ENCODE measurements around the gene KAZN.

Gene KAZN

GRCh38 chr1:14948112-14948652 lies 349.7 kb downstream of the KAZN start:
- no peaks in the 10 kb centered on the region for H3K27me3 ChIP-seq (ENCODE audit: control insufficient read depth in 1 of 2, insufficient read depth in 1 of 2, low read length in 2 of 2)
- H3K23ac ChIP-seq (ENCODE audit: low read length in 2 of 2), result no peak overlapping the region
- no peak overlapping the region for H3K4me2 ChIP-seq (ENCODE audit: low read length, poor library complexity, severe bottlenecking)
- no peak overlapping the region for H2AFZ ChIP-seq (ENCODE audit: low read depth, low read length)
- H4K91ac ChIP-seq (ENCODE audit: low read length), result no peak overlapping the region
- 93% methylated on average over 2 of the region's 2 CpGs for WGBS
- peak overlapping the region; percentile 11 for H3K9ac ChIP-seq (ENCODE audit: low read length)
- peaks cover 22% of the 10 kb centered on the region for H3K79me1 ChIP-seq (replicated peaks; ENCODE audit: low read length, poor library complexity, severe bottlenecking)
- no peak overlapping the region for H3K4ac ChIP-seq (ENCODE audit: low read depth in 1 of 2, low read length in 2 of 2)
- H2AK5ac ChIP-seq (ENCODE audit: low read length, severe bottlenecking), result peak overlapping the region; percentile 1
- H3K18ac ChIP-seq (ENCODE audit: low read depth in 1 of 2, low read length in 2 of 2), result peak overlapping the region; percentile 8 to 11
- peak overlapping the region; percentile 23 to 32 for H2BK12ac ChIP-seq (ENCODE audit: low read length in 2 of 2)
- no peak overlapping the region for H2BK120ac ChIP-seq (ENCODE audit: low read depth, low read length)
- no peaks in the 10 kb centered on the region for H3K9me3 ChIP-seq (ENCODE audit: control insufficient read depth, low read length)
- no peak overlapping the region for H3K14ac ChIP-seq (ENCODE audit: low read length in 2 of 2)
- H4K8ac ChIP-seq (ENCODE audit: low read length), result no peak overlapping the region
- H3K27ac ChIP-seq (ENCODE audit: low read length, poor library complexity, severe bottlenecking), result no peak overlapping the region
- DNase-seq, result no peak
- H3K36me3 ChIP-seq (ENCODE audit: control insufficient read depth in 1 of 2, insufficient read depth in 2 of 2, low read depth in 1 of 2, low read length in 2 of 2), result peaks cover 0 to 7% of the 10 kb centered on the region in 2 experiments
- peaks cover 67% of the 10 kb centered on the region for H3K4me1 ChIP-seq (ENCODE audit: control insufficient read depth, insufficient read depth, low read depth, low read length)
- H2BK15ac ChIP-seq (ENCODE audit: low read depth, poor library complexity, severe bottlenecking), result peak overlapping the region; percentile 85
- no peak overlapping the region for H2BK5ac ChIP-seq (ENCODE audit: low read depth, low read length, poor library complexity, severe bottlenecking)
- no peak overlapping the region for H3K4me3 ChIP-seq (ENCODE audit: insufficient read depth in 1 of 2, low read depth in 1 of 2, low read length in 2 of 2)

GRCh38 chr1:14949270-14949835 lies 350.9 kb downstream of the KAZN start:
- Histone ChIP-seq H2AFZ (ENCODE audit: low read depth, low read length) (no peak overlapping the region), H3K14ac (ENCODE audit: low read length in 2 of 2) (peak overlapping the region in 1 of 2 experiments; percentile 23), H2BK5ac (ENCODE audit: low read depth, low read length, poor library complexity, severe bottlenecking) (no peak overlapping the region), H3K4me2 (ENCODE audit: low read length, poor library complexity, severe bottlenecking) (no peak overlapping the region), H2BK12ac (ENCODE audit: low read length in 2 of 2) (no peak overlapping the region), H2AK5ac (ENCODE audit: low read length, severe bottlenecking) (peak overlapping the region; percentile 28), H3K9ac (ENCODE audit: low read length) (no peak overlapping the region), H3K18ac (ENCODE audit: low read depth in 1 of 2, low read length in 2 of 2) (peak overlapping the region; percentile 40 to 46), H3K27me3 (ENCODE audit: control insufficient read depth in 1 of 2, insufficient read depth in 1 of 2, low read length in 2 of 2) (no peaks in the 10 kb centered on the region), H3K27ac (ENCODE audit: low read length, poor library complexity, severe bottlenecking) (peak overlapping the region; percentile 11), H3K23ac (ENCODE audit: low read length in 2 of 2) (no peak overlapping the region), H3K9me3 (ENCODE audit: control insufficient read depth, low read length) (peaks cover 3% of the 10 kb centered on the region), H3K4me1 (ENCODE audit: control insufficient read depth, insufficient read depth, low read depth, low read length) (peaks cover 61% of the 10 kb centered on the region), H3K79me1 (replicated peaks; ENCODE audit: low read length, poor library complexity, severe bottlenecking) (peaks cover 30% of the 10 kb centered on the region), H4K8ac (ENCODE audit: low read length) (no peak overlapping the region), H3K4ac (ENCODE audit: low read depth in 1 of 2, low read length in 2 of 2) (no peak overlapping the region), H4K91ac (ENCODE audit: low read length) (no peak overlapping the region), H2BK15ac (ENCODE audit: low read depth, poor library complexity, severe bottlenecking) (peak overlapping the region; percentile 1), H3K4me3 (ENCODE audit: insufficient read depth in 1 of 2, low read depth in 1 of 2, low read length in 2 of 2) (no peak overlapping the region), H2BK120ac (ENCODE audit: low read depth, low read length) (no peak overlapping the region), H3K36me3 (ENCODE audit: control insufficient read depth in 1 of 2, insufficient read depth in 2 of 2, low read depth in 1 of 2, low read length in 2 of 2) (peaks cover 0 to 13% of the 10 kb centered on the region in 2 experiments)
- 95% methylated on average over 6 of the region's 6 CpGs for WGBS
- no peak for DNase-seq

GRCh38 chr1:14949836-14950713 lies 351.6 kb downstream of the KAZN start:
- H2AK5ac ChIP-seq (ENCODE audit: low read length, severe bottlenecking), result peak overlapping the region; percentile 28
- no peak overlapping the region for H3K4me2 ChIP-seq (ENCODE audit: low read length, poor library complexity, severe bottlenecking)
- H2BK12ac ChIP-seq (ENCODE audit: low read length in 2 of 2), result peak overlapping the region; percentile 49 to 72
- no peak overlapping the region for H3K23ac ChIP-seq (ENCODE audit: low read length in 2 of 2)
- no peak overlapping the region for H2BK120ac ChIP-seq (ENCODE audit: low read depth, low read length)
- peaks cover 54% of the 10 kb centered on the region for H3K4me1 ChIP-seq (ENCODE audit: control insufficient read depth, insufficient read depth, low read depth, low read length)
- DNase-seq, result no peak
- peaks cover 0 to 14% of the 10 kb centered on the region in 2 experiments for H3K36me3 ChIP-seq (ENCODE audit: control insufficient read depth in 1 of 2, insufficient read depth in 2 of 2, low read depth in 1 of 2, low read length in 2 of 2)
- no peaks in the 10 kb centered on the region for H3K27me3 ChIP-seq (ENCODE audit: control insufficient read depth in 1 of 2, insufficient read depth in 1 of 2, low read length in 2 of 2)
- H3K4ac ChIP-seq (ENCODE audit: low read depth in 1 of 2, low read length in 2 of 2), result peak overlapping the region; percentile 50 to 66
- H2BK5ac ChIP-seq (ENCODE audit: low read depth, low read length, poor library complexity, severe bottlenecking), result no peak overlapping the region
- peak overlapping the region in 1 of 2 experiments; percentile 23 for H3K14ac ChIP-seq (ENCODE audit: low read length in 2 of 2)
- H3K4me3 ChIP-seq (ENCODE audit: insufficient read depth in 1 of 2, low read depth in 1 of 2, low read length in 2 of 2), result no peak overlapping the region
- peak overlapping the region; percentile 1 for H2BK15ac ChIP-seq (ENCODE audit: low read depth, poor library complexity, severe bottlenecking)
- H4K91ac ChIP-seq (ENCODE audit: low read length), result peak overlapping the region; percentile 52
- peak overlapping the region; percentile 55 to 66 for H3K18ac ChIP-seq (ENCODE audit: low read depth in 1 of 2, low read length in 2 of 2)
- peaks cover 33% of the 10 kb centered on the region for H3K79me1 ChIP-seq (replicated peaks; ENCODE audit: low read length, poor library complexity, severe bottlenecking)
- H3K9ac ChIP-seq (ENCODE audit: low read length), result no peak overlapping the region
- peak overlapping the region; percentile 94 for H4K8ac ChIP-seq (ENCODE audit: low read length)
- H3K27ac ChIP-seq (ENCODE audit: low read length, poor library complexity, severe bottlenecking), result peak overlapping the region; percentile 67
- peaks cover 3% of the 10 kb centered on the region for H3K9me3 ChIP-seq (ENCODE audit: control insufficient read depth, low read length)
- 83% methylated on average over 12 of the region's 20 CpGs for WGBS
- no peak overlapping the region for H2AFZ ChIP-seq (ENCODE audit: low read depth, low read length)

- H3K27ac ChIP-seq (ENCODE audit: low read length, poor library complexity, severe bottlenecking), result no peak overlapping the region
- H3K23ac ChIP-seq (ENCODE audit: low read length in 2 of 2), result no peak overlapping the region
- no peak overlapping the region for H3K18ac ChIP-seq (ENCODE audit: low read depth in 1 of 2, low read length in 2 of 2)
- no peak overlapping the region for H2BK120ac ChIP-seq (ENCODE audit: low read depth, low read length)
- peaks cover 42% of the 10 kb centered on the region for H3K79me1 ChIP-seq (replicated peaks; ENCODE audit: low read length, poor library complexity, severe bottlenecking)
- peaks cover 3% of the 10 kb centered on the region for H3K9me3 ChIP-seq (ENCODE audit: control insufficient read depth, low read length)
- no peak for DNase-seq
- H3K27me3 ChIP-seq (ENCODE audit: control insufficient read depth in 1 of 2, insufficient read depth in 1 of 2, low read length in 2 of 2), result no peaks in the 10 kb centered on the region
- H2BK15ac ChIP-seq (ENCODE audit: low read depth, poor library complexity, severe bottlenecking), result peak overlapping the region; percentile 8
- H3K9ac ChIP-seq (ENCODE audit: low read length), result no peak overlapping the region
- no peak overlapping the region for H2AFZ ChIP-seq (ENCODE audit: low read depth, low read length)
- H4K91ac ChIP-seq (ENCODE audit: low read length), result peak overlapping the region; percentile 66
- no peak overlapping the region for H2BK12ac ChIP-seq (ENCODE audit: low read length in 2 of 2)
- 100% methylated on average over 5 of the region's 5 CpGs for WGBS
- no peak overlapping the region for H2BK5ac ChIP-seq (ENCODE audit: low read depth, low read length, poor library complexity, severe bottlenecking)
- no peak overlapping the region for H3K4me3 ChIP-seq (ENCODE audit: insufficient read depth in 1 of 2, low read depth in 1 of 2, low read length in 2 of 2)
- H3K14ac ChIP-seq (ENCODE audit: low read length in 2 of 2), result peak overlapping the region in 1 of 2 experiments; percentile 19
- no peak overlapping the region for H3K4ac ChIP-seq (ENCODE audit: low read depth in 1 of 2, low read length in 2 of 2)
- H3K4me1 ChIP-seq (ENCODE audit: control insufficient read depth, insufficient read depth, low read depth, low read length), result peaks cover 43% of the 10 kb centered on the region
- H3K4me2 ChIP-seq (ENCODE audit: low read length, poor library complexity, severe bottlenecking), result no peak overlapping the region
- H4K8ac ChIP-seq (ENCODE audit: low read length), result no peak overlapping the region
- no peak overlapping the region for H2AK5ac ChIP-seq (ENCODE audit: low read length, severe bottlenecking)
- peaks cover 0 to 23% of the 10 kb centered on the region in 2 experiments for H3K36me3 ChIP-seq (ENCODE audit: control insufficient read depth in 1 of 2, insufficient read depth in 2 of 2, low read depth in 1 of 2, low read length in 2 of 2)
These were observed 353.3 kb downstream of the KAZN start for GRCh38 chr1:14951766-14952165.
